Inflammatory macrophage treated with lipopolysaccharide for 4 hours (primary cell): Measurements from ENCODE around the gene SEH1L.
"Not testable (repeated sequence)": the region's sequence is repeated elsewhere in the genome, so short reads cannot be mapped to it uniquely, and the experiment has no call there.

ENCODE experiments used
- DNase-seq: peaks from one replicate; pipeline ENCODE4 v3.0.0-alpha.2; 2020

SEH1L gene

GRCh38 chr18:12946549-12947284 lies 1.1 kb upstream of the SEH1L start:
- peak; percentile 47 for DNase-seq

DNA sequence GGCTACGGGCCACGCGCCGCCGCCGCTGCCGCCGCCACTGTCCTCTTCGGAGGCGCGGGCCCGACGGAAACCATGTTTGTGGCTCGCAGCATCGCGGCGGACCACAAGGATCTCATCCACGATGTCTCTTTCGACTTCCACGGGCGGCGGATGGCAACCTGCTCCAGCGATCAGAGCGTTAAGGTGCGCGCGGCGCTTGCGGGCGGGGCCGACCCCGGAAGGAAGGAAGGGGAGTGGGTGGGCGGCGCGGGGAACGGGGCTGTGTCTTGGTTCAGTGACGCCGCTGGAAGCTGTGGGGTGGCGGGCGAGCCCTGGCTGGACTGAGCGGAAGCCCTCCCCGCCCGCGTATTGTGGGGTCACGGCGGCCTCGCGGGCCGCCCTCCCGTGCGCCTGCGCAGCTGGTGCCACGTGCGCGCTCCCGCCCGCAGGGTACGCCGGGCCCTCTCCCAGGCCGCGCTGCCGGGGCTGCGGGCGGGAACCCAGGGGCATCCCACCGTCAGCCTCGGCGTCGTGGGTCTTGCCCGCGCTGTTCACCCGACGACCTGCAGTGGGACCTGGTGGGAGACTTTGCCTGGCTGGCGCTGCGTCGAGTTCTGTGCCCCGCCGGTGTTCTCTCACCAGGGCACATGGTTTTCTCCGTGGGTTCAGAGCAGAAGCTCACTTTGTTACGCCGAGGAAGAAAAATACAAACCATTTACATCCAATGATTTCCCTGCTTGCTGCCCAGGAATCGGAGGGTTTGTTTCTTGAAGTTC lies 416 bp downstream of the SEH1L start:
- peak; percentile 92 for DNase-seq

- no peak for DNase-seq
Observed at GRCh38 chr18:12958478-12958877, 10.7 kb downstream of the SEH1L start.

GRCh38 chr18:12960395-12960794 lies 12.6 kb downstream of the SEH1L start:
- no peak for DNase-seq

DNA sequence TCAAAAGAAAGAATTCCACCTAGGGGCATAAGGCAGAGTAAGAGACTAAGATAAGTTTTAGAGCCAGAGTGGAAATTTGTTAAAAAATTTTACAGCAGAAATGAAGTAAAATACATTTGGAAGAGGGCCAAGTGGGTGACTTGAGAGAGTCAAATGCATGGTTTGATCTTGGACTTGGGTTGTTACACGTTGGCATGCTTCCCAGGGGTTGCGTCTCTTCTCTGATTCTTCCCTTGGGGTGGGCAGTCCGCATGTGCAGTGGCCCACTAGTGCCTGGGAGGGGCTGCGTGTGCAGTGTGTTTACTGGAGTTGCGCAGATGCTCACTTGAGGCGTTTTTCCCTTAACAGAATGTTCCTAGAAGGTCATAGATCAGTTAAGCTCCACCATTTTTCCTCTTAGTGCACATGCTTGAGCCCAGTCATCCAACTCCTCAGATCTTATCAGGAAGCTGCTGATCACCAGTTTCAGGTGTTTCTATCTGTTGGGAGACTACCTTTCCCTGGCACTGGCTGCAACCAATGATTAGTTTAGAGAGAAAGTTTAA lies 13.1 kb downstream of the SEH1L start:
- DNase-seq = no peak

DNA sequence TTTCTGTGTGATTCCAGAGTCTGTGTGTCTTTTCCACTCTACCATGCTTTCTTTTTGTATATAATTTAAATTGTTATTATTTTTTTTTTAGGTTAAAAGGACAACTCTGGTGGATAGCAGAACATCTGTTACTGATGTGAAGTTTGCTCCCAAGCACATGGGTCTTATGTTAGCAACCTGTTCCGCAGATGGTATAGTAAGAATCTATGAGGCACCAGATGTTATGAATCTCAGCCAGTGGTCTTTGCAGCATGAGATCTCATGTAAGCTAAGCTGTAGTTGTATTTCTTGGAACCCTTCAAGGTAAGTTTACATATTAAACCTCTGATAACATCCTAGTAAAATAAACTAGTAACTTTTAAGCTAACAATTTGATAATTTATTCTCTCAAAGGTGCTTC lies 15.3 kb downstream of the SEH1L start:
- no peak for DNase-seq

GRCh38 chr18:12968115-12968514 lies 20.3 kb downstream of the SEH1L start:
- no peak for DNase-seq

- no peak for DNase-seq
Observed at GRCh38 chr18:12968619-12969018, 20.8 kb downstream of the SEH1L start.

DNA sequence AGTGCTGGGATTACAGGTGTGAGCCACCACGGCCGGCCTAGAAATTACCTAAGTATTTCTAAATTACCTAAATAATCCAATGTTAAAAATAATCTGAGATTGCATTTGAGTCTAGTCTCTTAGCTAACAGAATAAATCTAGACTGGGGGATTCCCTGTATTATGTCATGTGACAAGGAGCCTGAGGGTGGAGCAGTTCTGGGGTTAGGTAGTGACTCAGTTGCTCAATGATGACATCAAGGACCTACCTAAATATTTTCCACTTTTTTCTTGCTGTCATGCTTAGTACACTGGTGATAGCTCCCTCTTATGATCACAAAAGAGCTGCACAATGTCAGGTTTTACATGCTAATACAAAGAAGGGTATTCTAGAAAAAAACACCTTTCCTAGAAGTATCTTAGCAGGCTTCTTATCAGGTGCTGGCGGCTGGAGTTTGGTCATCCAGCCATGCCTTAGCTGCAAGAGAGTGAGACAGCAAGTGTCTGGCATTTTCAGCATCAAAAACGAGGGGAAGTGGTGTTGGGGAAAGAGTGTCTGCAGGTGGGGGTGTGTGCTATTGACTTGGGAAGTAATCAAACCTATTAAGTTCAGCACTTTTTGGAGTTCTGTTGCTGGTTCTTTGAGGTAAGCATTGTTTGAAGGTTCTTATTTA lies 25.9 kb downstream of the SEH1L start:
- peak; percentile 47 for DNase-seq

- DNase-seq = no peak
Observed at GRCh38 chr18:12975488-12975887, 27.7 kb downstream of the SEH1L start.

- no peak for DNase-seq
Observed at GRCh38 chr18:12976305-12976704, 28.5 kb downstream of the SEH1L start.

GRCh38 chr18:12980065-12980464 lies 32.3 kb downstream of the SEH1L start:
- DNase-seq = not testable (repeated sequence)

DNA sequence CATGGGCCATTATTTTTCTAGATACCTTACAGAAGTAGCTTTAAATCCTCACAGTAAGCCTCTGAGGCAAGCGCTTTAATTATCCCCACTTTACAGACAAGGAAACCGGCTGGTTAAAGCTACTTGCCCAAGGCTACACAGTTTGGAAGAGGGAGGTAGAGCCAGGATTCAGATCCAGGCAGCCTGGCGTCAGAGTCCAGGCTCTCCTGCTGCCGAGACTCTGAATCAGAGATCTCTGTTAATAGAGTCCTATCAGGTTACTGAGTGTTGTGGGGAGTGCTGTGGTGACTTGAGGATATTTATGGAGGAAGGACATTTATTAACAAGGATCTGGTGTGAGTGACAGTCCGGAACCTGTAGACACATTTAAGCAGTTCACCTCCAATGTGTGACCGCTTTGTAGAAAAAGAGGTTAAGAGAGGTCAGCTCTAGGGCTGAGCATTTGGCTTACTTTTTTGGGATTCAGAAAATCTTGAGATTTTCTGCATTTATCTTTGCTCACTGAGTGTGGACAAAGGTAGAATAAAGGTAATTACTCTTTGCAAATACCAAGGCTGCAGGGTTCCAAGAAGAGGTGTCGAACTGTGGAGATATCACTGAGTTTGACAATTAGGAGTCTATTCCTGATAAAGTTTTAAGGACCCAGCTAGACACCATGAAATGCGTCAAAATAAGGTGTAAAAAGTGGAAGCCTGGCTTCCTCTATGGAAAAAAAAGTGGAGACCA lies 41.7 kb downstream of the SEH1L start:
- no peak for DNase-seq

- peak; percentile 17 for DNase-seq
Observed at GRCh38 chr18:12990123-12990475, 42.3 kb downstream of the SEH1L start.

DNA sequence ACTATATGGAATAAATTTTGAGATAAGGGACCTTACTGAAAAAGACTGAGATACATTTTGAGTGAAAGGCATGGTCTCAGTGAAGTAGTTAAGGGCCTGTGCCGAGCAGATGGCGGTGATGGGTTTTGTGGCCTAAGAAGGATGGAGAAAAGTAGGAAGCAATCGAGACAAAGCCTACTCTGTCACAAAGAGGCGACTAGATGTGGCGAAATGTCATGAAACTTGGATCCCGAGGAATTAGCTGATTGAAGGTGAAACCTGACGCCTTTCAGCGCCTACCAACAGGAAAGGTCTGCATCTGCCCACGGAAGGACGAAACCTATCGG lies 42.8 kb downstream of the SEH1L start:
- DNase-seq = peak; percentile 35

GRCh38 chr18:12990967-12991820 lies 43.4 kb downstream of the SEH1L start, which contains the start of gene CEP192:
CEP192 (plus strand) TSS chr18:12991362; CDS start chr18:12999425, 8,063 bp downstream.
- DNase-seq = peak; percentile 99

DNA sequence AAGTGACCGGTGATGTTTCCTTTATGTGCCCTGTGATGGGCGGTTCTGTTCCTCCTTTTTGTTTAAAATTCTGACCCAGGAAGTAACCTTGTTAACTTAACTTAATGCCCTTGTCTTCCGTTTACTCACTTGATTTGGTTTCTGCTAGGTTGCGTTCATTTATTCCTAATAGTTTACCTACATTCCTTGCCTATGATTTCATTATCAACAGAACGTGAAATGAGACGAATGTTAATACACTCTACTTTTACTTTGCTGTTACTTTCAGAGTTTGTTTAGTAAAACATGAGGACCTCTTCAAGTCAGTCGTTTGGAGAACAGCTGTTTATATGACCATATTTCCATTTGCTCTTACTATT lies 44.0 kb downstream of the SEH1L start:
- DNase-seq = no peak

DNA sequence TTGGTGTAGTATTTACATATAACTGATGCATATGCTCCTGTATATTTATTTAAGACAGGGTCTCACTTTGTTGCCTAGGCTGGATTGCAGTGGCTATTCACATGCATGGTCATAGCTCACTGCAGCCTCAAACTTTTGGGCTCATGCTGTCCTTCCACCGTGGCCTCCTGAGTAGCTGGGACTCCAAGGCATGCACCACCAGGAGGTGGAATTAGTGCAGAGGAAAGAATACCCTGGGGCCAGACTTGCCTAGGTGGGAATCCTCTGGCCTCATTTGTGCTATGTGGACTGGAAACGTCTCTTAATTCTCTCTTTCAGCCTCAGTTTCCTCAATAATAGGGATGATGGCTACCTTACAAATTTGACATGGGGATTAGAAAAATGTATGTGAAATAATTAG lies 45.6 kb downstream of the SEH1L start:
- DNase-seq = no peak

DNA sequence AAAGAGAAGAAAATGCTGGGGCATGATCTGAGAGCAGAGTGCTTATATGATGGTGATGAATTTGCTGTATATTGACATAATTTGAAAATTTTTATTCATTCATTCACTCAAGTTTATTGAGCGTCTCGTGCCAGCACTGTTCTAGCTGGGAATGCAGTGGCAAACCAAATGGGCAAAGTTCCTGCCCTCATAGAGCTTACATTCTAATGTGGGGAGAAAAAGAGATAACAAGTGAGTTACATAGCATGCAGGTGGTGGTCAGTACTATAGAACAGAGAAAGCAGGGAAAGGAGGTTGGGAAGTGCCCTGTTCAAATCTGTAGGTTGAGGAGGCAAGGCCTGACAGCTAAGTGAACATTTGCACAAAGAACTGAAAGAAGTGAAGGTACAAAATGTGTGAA lies 47.6 kb downstream of the SEH1L start:
- no peak for DNase-seq

- DNase-seq = no peak
Observed at GRCh38 chr18:12995952-12996477, 48.2 kb downstream of the SEH1L start.

DNA sequence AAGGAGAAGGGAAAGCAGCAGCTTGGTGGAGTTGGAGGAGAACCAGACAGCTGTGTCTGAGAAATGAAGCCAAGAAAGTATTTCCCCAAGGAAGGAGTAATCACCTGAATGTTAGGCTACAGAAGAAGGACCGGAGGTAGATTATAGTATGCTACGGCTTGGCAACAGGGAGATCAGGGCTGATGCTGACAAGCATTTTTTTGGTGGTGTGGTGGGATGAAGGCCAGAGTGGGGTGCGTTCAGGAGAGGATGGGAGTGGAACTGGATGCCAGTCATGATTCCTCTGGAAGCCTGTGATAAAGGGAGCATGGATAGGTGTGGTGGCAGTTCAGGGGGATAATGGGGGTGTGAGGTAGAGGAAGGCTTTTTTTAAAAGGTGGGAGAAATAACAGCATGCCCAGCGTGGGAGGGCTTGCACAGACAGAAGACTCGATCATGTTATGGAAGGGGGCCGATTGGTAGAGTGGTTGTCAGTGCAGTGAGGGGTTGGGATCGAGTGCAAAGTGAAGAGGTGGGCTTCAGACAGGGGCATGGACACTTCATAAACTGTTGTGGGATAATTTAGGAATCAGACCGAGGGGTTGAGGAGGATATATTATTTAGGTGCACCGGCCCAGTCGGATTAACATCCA lies 49.0 kb downstream of the SEH1L start:
- no peak for DNase-seq
